ENCODE measurements around the gene SP4.

- no peak for TF ChIP-seq POLR2AphosphoS5 (IDR thresholded peaks at IDR 0.05)
- TF ChIP-seq POLR2A (IDR thresholded peaks at IDR 0.05): no peak
- TF ChIP-seq CTCF (IDR thresholded peaks at IDR 0.05): no peak
These were observed 80.7 kb downstream of the SP4 start for GRCh38 chr7:21508538-21508937.

Data from gastroesophageal sphincter (tissue), 3 donors.